ENCODE measurements around the gene ANO2.

Gene ANO2

DNA sequence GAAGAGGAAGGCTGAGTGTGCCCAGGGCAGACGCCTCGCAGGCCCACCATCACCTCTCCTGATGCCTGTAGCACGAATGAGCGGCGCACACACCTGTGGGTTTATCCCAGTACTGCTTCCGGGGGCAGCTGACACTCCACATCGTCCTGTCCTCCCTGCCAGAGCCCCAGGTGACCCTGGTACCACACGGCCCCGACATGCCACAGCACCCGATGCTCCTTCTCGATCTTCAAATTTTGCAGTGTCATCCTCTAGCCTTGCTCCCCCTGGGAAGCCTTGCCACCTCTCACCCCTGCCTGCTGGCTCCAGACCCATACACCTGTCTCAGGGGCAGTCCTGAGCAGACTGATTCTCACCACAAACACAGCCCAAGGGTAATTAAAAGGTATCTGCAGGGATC is 40.6 kb downstream of the ANO2 start:
- TF ChIP-seq POLR2AphosphoS5 (IDR thresholded peaks at IDR 0.05; ENCODE audit: low read depth, low read length) (no peak), TAF1 (IDR thresholded peaks at IDR 0.05; ENCODE audit: borderline replicate concordance, insufficient read depth, low read length) (no peak), SIN3A (IDR thresholded peaks at IDR 0.05; ENCODE audit: borderline replicate concordance, insufficient read depth, low read length) (no peak), FOXP2 (optimal IDR thresholded peaks at IDR 0.05; ENCODE audit: borderline replicate concordance, extremely low read depth, extremely low read length, insufficient read depth) (no peak)
- TF ChIP-seq, protein P1, sequence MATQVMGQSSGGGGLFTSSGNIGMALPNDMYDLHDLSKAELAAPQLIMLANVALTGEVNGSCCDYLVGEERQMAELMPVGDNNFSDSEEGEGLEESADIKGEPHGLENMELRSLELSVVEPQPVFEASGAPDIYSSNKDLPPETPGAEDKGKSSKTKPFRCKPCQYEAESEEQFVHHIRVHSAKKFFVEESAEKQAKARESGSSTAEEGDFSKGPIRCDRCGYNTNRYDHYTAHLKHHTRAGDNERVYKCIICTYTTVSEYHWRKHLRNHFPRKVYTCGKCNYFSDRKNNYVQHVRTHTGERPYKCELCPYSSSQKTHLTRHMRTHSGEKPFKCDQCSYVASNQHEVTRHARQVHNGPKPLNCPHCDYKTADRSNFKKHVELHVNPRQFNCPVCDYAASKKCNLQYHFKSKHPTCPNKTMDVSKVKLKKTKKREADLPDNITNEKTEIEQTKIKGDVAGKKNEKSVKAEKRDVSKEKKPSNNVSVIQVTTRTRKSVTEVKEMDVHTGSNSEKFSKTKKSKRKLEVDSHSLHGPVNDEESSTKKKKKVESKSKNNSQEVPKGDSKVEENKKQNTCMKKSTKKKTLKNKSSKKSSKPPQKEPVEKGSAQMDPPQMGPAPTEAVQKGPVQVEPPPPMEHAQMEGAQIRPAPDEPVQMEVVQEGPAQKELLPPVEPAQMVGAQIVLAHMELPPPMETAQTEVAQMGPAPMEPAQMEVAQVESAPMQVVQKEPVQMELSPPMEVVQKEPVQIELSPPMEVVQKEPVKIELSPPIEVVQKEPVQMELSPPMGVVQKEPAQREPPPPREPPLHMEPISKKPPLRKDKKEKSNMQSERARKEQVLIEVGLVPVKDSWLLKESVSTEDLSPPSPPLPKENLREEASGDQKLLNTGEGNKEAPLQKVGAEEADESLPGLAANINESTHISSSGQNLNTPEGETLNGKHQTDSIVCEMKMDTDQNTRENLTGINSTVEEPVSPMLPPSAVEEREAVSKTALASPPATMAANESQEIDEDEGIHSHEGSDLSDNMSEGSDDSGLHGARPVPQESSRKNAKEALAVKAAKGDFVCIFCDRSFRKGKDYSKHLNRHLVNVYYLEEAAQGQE (IDR thresholded peaks at IDR 0.05; ENCODE audit: insufficient read depth in 1 of 2, low read depth in 2 of 2, low read length in 2 of 2): no peak

DNA sequence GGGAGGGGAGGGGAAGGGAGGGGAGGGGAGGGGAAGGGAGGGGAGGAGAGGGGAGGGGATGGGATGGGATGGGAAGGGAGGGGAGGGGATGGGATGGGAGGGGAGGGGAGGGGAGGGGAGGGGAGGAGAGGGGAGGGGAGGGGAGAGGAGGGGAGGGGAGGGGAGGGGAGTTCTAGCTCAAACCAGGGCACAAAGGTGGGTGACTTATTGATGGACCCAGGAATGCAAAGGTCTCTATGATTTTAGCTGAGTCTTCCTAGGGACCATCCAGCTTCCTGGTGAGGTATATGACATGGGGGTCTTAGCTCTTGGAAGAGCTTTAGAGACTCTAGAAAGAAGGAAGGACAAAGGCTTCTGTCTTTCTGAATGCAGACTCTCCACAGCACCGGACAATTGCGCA is 42.3 kb downstream of the ANO2 start:
- TF ChIP-seq SIN3A (IDR thresholded peaks at IDR 0.05; ENCODE audit: borderline replicate concordance, insufficient read depth, low read length): no peak
- TF ChIP-seq, protein P1 (IDR thresholded peaks at IDR 0.05; ENCODE audit: insufficient read depth in 1 of 2, low read depth in 2 of 2, low read length in 2 of 2): no peak
- TF ChIP-seq FOXP2 (optimal IDR thresholded peaks at IDR 0.05; ENCODE audit: borderline replicate concordance, extremely low read depth, extremely low read length, insufficient read depth): no peak
- no peak for TF ChIP-seq TAF1 (IDR thresholded peaks at IDR 0.05; ENCODE audit: borderline replicate concordance, insufficient read depth, low read length)
- no peak for TF ChIP-seq POLR2AphosphoS5 (IDR thresholded peaks at IDR 0.05; ENCODE audit: low read depth, low read length)

DNA sequence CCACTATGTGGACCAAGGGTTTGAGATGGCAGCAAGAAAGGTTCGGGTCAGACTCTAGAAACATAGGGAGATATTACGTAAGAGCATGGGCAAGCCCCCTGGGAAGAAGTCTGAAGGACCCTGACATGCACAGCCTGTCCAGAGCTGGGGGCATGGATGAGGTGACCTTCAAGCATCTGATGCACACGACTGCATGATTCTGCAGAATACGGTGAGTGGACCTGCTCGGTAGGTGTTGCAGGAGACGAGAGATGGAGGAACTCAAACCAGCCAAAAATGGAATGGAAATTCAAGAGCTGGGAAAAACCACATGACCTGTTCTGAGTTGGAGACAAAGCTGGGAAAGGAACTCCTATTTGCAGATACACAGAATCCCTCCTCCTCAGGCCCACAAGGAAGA is 43.6 kb downstream of the ANO2 start:
- TF ChIP-seq TAF1 (IDR thresholded peaks at IDR 0.05; ENCODE audit: borderline replicate concordance, insufficient read depth, low read length): no peak

DNA sequence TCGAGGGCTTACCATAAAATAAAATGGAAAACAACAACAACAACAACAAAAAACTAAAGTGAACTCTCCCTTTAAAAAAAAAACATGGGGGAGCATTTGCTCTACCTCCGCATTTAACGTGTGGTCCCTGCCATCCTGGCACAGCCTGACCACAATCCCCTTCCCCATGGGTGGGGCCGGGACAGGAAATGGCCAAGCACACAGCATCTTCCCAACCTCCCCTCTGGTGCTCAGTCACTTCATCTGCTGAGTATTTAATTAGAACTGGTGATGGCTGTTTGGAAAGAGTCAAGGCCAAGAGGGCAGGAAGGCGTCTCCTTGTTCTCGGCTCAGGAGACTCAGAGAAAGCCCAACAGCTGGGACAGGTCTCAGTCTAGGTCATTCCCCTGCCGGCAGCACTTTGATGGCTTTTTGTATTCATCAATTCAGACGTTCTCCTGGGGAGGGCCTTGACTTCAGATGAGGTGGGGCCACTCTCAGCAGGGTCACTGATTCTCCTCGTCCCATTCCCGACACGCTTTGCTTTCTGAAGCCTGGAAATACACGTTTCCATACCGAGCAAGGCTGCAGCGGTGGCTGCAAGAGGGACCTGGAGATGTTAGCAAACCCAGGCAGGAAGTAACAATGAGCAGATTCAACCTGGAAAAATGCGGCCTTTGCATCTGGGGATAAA is 44.4 kb downstream of the ANO2 start:
- no peak for TF ChIP-seq SIN3A (IDR thresholded peaks at IDR 0.05; ENCODE audit: borderline replicate concordance, insufficient read depth, low read length)
- TF ChIP-seq POLR2AphosphoS5 (IDR thresholded peaks at IDR 0.05; ENCODE audit: low read depth, low read length): no peak
- TF ChIP-seq FOXP2 (optimal IDR thresholded peaks at IDR 0.05; ENCODE audit: borderline replicate concordance, extremely low read depth, extremely low read length, insufficient read depth): no peak
- TF ChIP-seq TAF1 (IDR thresholded peaks at IDR 0.05; ENCODE audit: borderline replicate concordance, insufficient read depth, low read length): no peak
- TF ChIP-seq, protein P1 (IDR thresholded peaks at IDR 0.05; ENCODE audit: insufficient read depth in 1 of 2, low read depth in 2 of 2, low read length in 2 of 2): no peak

DNA sequence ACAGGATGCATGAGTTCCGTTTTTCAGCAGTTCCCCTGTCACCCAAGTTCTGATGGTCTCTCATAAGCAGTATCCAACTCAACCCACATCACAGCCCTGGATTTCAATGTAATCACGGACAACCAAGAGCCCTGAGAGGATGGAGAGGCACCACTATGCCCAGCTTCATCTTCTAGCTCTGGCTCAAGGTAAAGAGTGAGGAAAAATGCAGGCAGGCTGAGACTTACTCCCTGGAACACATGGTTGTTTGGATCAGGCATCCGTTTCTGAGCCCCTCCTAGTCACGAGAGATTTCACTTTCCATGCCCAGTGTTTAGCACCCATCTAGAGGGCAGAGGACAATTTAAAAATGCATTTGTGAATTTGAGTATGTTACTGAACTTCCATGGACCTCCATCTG is 45.0 kb downstream of the ANO2 start:
- TF ChIP-seq POLR2AphosphoS5 (IDR thresholded peaks at IDR 0.05; ENCODE audit: low read depth, low read length): no peak
- no peak for TF ChIP-seq TAF1 (IDR thresholded peaks at IDR 0.05; ENCODE audit: borderline replicate concordance, insufficient read depth, low read length)
- TF ChIP-seq FOXP2 (optimal IDR thresholded peaks at IDR 0.05; ENCODE audit: borderline replicate concordance, extremely low read depth, extremely low read length, insufficient read depth): no peak
- TF ChIP-seq SIN3A (IDR thresholded peaks at IDR 0.05; ENCODE audit: borderline replicate concordance, insufficient read depth, low read length): no peak
- TF ChIP-seq, protein P1 (IDR thresholded peaks at IDR 0.05; ENCODE audit: insufficient read depth in 1 of 2, low read depth in 2 of 2, low read length in 2 of 2): no peak
